Measurements from ENCODE around the gene ANKRD61.

DNA sequence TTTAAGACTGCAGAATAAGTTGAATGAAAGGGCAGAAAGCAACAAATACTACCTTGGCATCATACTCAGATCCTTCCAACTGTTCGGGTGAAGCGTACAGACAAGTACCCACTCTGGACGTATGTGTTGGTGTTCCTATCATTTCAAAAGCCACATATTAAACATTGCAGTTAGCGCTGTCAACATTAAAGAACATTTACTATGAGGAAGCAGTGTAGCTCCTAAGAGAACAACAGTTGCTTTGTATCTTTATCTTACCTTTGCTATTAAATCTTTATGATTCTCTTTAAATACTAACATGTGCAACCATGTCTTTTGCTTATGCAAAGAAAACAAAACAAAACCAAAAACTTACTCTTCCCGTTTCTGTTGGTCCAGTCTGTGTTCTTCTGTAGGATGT is 2.6 kb upstream of the ANKRD61 start:
- TF ChIP-seq, protein P1, sequence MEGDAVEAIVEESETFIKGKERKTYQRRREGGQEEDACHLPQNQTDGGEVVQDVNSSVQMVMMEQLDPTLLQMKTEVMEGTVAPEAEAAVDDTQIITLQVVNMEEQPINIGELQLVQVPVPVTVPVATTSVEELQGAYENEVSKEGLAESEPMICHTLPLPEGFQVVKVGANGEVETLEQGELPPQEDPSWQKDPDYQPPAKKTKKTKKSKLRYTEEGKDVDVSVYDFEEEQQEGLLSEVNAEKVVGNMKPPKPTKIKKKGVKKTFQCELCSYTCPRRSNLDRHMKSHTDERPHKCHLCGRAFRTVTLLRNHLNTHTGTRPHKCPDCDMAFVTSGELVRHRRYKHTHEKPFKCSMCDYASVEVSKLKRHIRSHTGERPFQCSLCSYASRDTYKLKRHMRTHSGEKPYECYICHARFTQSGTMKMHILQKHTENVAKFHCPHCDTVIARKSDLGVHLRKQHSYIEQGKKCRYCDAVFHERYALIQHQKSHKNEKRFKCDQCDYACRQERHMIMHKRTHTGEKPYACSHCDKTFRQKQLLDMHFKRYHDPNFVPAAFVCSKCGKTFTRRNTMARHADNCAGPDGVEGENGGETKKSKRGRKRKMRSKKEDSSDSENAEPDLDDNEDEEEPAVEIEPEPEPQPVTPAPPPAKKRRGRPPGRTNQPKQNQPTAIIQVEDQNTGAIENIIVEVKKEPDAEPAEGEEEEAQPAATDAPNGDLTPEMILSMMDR (IDR thresholded peaks at IDR 0.05) = no peak
- TF ChIP-seq POLR2A (IDR thresholded peaks at IDR 0.05) = no peak
